H1 (cell line): ENCODE measurements around the gene APOBR. TPM values are rescaled to one million over a fixed set of nuclear protein-coding genes. Genes with fewer than 3 reads are reported as not detected.

Experiments used
- KDM4A ChIP-seq: IDR thresholded peaks from one replicate; pipeline ENCODE4 v1.7.1; 2012; ENCODE audit warnings: low read depth, mild to moderate bottlenecking, moderate library complexity, low read length, inconsistent platforms; ENCODE audit not compliant: severe bottlenecking
- TAF7 ChIP-seq: optimal IDR thresholded peaks from 2 replicates; pipeline ENCODE3; 2011; ENCODE audit warnings: low read depth, mild to moderate bottlenecking, inconsistent platforms, low read length, moderate library complexity, borderline replicate concordance
- polyA plus RNA-seq, 7 experiments: library from polyadenylated mRNA; depleted of rRNA in 3 of 7; stranded (reverse) in 5 of 7; unstranded in 2 of 7; fragments of >200 nt in 5 of 7; fragments of 200-250 nt in 2 of 7; gene quantifications; 1 replicate in 5 of 7; 2 replicates in 1 of 7; 4 replicates in 1 of 7; pipeline versions ENCODE4 v1.2.1 to v1.2.3, GENCODE V29; 2011 to 2013; ENCODE audit warnings: missing spikeins in 2 of 7, mixed read lengths in 2 of 7
- total RNA-seq: library from RNA; stranded (reverse); fragmentation: NEBNext Ultra II Directional; extraction: Animal tissue kit (Norgen Biotek cat#: 25700); gene quantifications from 2 replicates; pipeline ENCODE4 v1.2.1, GENCODE V29; 2021

Gene APOBR
- total and polyA plus RNA-seq, 2 of the 8 experiments (the other 6 are each of a cell fraction or from before 2014, with no cell fraction given) = not detected

- no peak for TF ChIP-seq KDM4A
- no peak for TF ChIP-seq TAF7
These were observed 16.6 kb downstream of the APOBR start (continued) for GRCh38 chr16:28511031-28511430.
